ENCODE results near the gene TBC1D9B. TPM values are rescaled to one million over a fixed set of nuclear protein-coding genes. Genes with fewer than 3 reads are reported as not detected.
"Not testable (repeated sequence)": the region's sequence is repeated elsewhere in the genome, so short reads cannot be mapped to it uniquely, and the experiment has no call there.

TBC1D9B gene
- total RNA-seq, 4 donors from 2014 or later = 58.8 to 2,513 (median 108) TPM

DNA sequence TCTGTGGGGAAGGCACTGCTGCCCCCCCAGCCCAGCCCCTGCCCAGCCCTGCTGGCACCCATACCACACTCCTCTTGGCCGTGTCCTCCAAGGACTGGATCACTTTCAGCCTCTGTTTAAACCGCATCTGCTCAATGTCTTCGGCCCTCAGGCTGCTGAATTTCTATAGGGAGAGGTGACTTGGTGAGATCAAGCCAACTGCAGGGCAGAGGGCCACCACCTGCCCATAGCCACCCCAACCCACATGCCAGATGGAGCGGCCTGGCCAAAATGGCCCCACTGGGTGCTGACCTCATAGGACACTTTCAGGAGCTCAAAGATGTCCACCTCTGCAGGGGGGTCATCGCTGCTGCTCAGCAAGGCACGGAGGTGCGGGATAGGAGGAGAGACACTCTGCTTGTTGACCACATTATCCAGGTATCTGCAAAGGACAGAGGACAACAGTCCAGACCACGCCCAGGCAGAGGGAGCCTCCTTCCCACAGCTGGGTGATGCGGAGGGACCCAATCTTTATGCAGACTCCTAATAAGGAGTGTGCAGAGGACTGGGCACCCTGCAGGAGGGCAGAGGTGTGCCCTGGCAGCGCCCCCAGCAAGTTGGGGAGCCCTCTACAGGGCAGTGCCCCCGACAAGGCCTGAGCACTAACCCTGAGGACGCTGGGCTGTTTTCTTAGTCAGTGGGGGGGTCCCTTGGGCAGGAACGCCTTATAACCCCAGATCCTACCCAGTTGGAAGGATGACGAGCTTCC, 34.7 kb downstream of the TBC1D9B start:
- H3K36me3 ChIP-seq = no peaks in the 10 kb centered on the region

DNA sequence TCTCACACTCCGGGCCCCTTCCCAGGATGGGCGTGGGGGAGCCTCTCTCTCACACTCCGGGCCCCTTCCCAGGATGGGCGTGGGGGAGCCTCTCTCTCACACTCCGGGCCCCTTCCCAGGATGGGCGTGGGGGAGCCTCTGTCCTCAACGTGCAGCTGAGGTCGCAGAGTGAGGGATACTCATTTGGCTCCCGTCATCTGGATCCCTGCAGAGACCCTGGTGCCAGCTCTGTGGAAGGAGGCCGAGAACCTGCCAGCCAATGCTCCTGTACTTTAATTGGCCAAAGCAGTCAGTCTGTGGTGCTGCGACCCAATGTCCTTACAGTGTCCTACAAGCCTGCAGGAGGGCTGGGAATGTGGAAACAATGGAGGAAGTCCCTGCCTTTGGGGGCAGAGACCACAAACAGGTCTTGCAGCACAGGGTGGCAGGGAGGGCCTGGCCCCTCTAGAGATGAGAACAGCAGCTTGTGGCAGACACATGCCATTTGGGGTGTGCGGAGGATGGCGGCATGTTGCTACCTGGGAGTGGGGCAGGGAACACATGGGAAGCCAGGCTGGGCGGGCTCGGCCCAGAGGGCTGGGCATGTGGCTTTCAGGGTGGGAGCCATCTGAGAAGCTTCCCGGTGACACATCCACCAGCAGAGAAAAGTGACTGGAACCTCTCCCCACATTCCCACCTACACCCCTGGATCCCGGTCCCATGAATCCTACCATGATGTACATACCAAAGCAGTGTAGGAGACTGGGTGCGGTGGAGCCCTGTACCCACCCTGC, 35.5 kb downstream of the TBC1D9B start:
- Histone ChIP-seq H3K36me3 (no peaks in the 10 kb centered on the region), H3K27ac (peak overlapping the region; percentile 55 to 57), H3K4me3 (no peak overlapping the region), H3K27me3 (no peaks in the 10 kb centered on the region), H3K4me1 (peaks cover 0 to 7% of the 10 kb centered on the region in 2 donors), H3K9me3 (no peaks in the 10 kb centered on the region)
- TF ChIP-seq POLR2A (IDR thresholded peaks at IDR 0.05) (no peak), CTCF (IDR thresholded peaks at IDR 0.05) (no peak)
- intact Hi-C loops (cut with DNase I; ENCODE audit: low total_unique reads) = no loop called here
- DNase-seq = peak in 1 of 2 donors; percentile 47

More for the DNA sequence above, 34.7 kb downstream of the TBC1D9B start:
- H3K4me1 ChIP-seq = peaks cover 0 to 7% of the 10 kb centered on the region in 2 donors
- intact Hi-C loops (cut with DNase I; ENCODE audit: low total_unique reads) = no loop called here
- TF ChIP-seq CTCF (IDR thresholded peaks at IDR 0.05) (no peak), POLR2A (IDR thresholded peaks at IDR 0.05) (no peak)
- no peaks in the 10 kb centered on the region for H3K9me3 ChIP-seq
- H3K4me3 ChIP-seq = no peak overlapping the region
- H3K27me3 ChIP-seq = no peaks in the 10 kb centered on the region
- H3K27ac ChIP-seq = peak overlapping the region; percentile 55 to 57
- no peak for DNase-seq

DNA sequence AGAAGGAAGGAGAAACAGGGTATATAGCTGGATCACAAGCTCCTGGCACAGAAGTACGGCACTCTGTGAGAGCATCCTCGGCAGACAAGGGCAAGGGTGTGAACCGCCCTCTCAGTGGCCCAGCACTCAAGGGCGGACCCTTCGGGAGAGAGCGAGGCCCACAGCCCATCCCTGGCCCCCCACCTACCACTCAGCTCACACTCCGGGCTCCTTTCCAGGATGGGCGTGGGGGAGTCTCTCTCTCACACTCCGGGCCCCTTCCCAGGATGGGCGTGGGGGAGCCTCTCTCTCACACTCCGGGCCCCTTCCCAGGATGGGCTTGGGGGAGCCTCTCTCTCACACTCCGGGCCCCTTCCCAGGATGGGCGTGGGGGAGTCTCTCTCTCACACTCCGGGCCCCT, 36.2 kb downstream of the TBC1D9B start:
- H3K9me3 ChIP-seq; intact Hi-C loops (cut with DNase I; ENCODE audit: low total_unique reads); H3K27me3 ChIP-seq; H3K4me1 ChIP-seq; H3K36me3 ChIP-seq; H3K4me3 ChIP-seq: not testable (repeated sequence)
- peak; percentile 68 to 74 for DNase-seq
- H3K27ac ChIP-seq = peak overlapping the region; percentile 38 to 66

GRCh38 chr5:179870952-179871351, 36.7 kb downstream of the TBC1D9B start:
- DNase-seq = no peak
- no peaks in the 10 kb centered on the region for H3K9me3 ChIP-seq
- no peak overlapping the region for H3K4me3 ChIP-seq
- H3K27me3 ChIP-seq = no peaks in the 10 kb centered on the region
- H3K36me3 ChIP-seq = no peaks in the 10 kb centered on the region
- H3K4me1 ChIP-seq = no peaks in the 10 kb centered on the region
- peak overlapping the region; percentile 38 to 66 for H3K27ac ChIP-seq
- intact Hi-C loops (cut with DNase I; ENCODE audit: low total_unique reads) = no loop called here
- TF ChIP-seq CTCF (IDR thresholded peaks at IDR 0.05) (no peak), POLR2A (IDR thresholded peaks at IDR 0.05) (no peak)

DNA sequence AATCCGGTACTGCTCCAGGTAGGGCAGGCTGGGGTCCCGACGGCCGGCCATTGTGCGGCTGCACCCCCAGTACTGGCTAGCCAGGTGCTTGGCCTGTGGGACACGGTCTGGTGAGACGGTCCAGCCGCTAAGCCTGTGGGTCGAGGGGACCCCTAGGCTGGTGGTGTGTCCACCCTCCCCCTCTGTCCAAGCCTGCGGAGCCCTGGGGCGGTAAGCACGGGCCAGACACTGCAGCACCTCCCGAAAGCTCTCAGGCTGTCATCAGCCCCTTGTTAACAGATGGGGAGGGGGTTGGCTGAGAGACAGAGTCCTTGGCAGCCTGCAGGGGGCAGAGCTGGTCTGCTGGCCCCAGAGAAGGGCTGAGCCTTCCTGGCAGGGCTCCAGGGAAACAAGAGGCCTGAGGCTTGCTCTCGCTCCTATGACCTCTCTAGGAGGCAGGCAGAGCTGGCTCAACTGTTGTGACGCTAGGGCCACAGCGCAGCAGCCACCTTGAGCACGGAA, 37.2 kb downstream of the TBC1D9B start:
- no peaks in the 10 kb centered on the region for H3K27me3 ChIP-seq
- peak overlapping the region in 1 of 2 donors; percentile 66 for H3K27ac ChIP-seq
- H3K4me1 ChIP-seq = no peaks in the 10 kb centered on the region
- H3K36me3 ChIP-seq = no peaks in the 10 kb centered on the region
- H3K9me3 ChIP-seq = no peaks in the 10 kb centered on the region
- no peak overlapping the region for H3K4me3 ChIP-seq
- peak; percentile 62 to 70 for DNase-seq
- TF ChIP-seq POLR2A (IDR thresholded peaks at IDR 0.05) = no peak
- TF ChIP-seq CTCF (IDR thresholded peaks at IDR 0.05) = peak in 1 of 4 experiments; percentile 44
- intact Hi-C loops (cut with DNase I; ENCODE audit: low total_unique reads) = no loop called here

Data from uterus (tissue), 4 donors.